ENCODE measurements around the gene HCN1.
A peak's percentile ranks its signal among the peaks of the same experiment; 100 is the strongest.
"Not testable (repeated sequence)": the region's sequence is repeated elsewhere in the genome, so short reads cannot be mapped to it uniquely, and the experiment has no call there.

HCN1 gene

GRCh38 chr5:45355189-45355992, 340.8 kb downstream of the HCN1 start:
- Histone ChIP-seq H3K36me3 (no peaks in the 10 kb centered on the region), H4K20me1 (no peaks in the 10 kb centered on the region), H3K4me1 (peaks cover 9 to 26% (median 18%) of the 10 kb centered on the region in 10 experiments), H3K27ac (peak overlapping the region in 8 of 11 experiments; percentile 19 to 54 (median 37); a peak in 10 of 22 replicates), H3K9me3 (replicated peaks in 1 of 11) (no peaks in the 10 kb centered on the region), H3K4me3 (no peak overlapping the region; a peak in 2 of 20 replicates), H3K27me3 (no peaks in the 10 kb centered on the region), H3K4me2 (peak overlapping the region; percentile 0 to 79 (median 60); a peak in 21 of 22 replicates), H3K9ac (peak overlapping the region in 1 of 11 experiments; percentile 43; a peak in 1 of 22 replicates)
- TF ChIP-seq Cebpa-rat (IDR thresholded peaks at IDR 0.05) = no peak

- Histone ChIP-seq H3K4me3 (no peak overlapping the region), H3K36me3 (no peaks in the 10 kb centered on the region), H3K9me3 (replicated peaks in 1 of 11) (no peaks in the 10 kb centered on the region), H3K4me2 (no peak overlapping the region), H3K27ac (no peak overlapping the region), H4K20me1 (no peaks in the 10 kb centered on the region), H3K9ac (no peak overlapping the region), H3K27me3 (no peaks in the 10 kb centered on the region), H3K4me1 (peaks cover 0 to 3% (median 0%) of the 10 kb centered on the region in 10 experiments; a peak in 1 of 20 replicates)
- TF ChIP-seq Cebpa-rat (IDR thresholded peaks at IDR 0.05) = no peak
These were observed 359.7 kb downstream of the HCN1 start for GRCh38 chr5:45336464-45336863.

GRCh38 chr5:45335978-45336377, 360.2 kb downstream of the HCN1 start:
- H3K9ac ChIP-seq = no peak overlapping the region
- H3K4me2 ChIP-seq = no peak overlapping the region
- H3K27ac ChIP-seq = no peak overlapping the region
- no peaks in the 10 kb centered on the region for H4K20me1 ChIP-seq
- no peaks in the 10 kb centered on the region for H3K27me3 ChIP-seq
- peaks cover 0 to 3% (median 0%) of the 10 kb centered on the region in 10 experiments; a peak in 1 of 20 replicates for H3K4me1 ChIP-seq
- no peak overlapping the region for H3K4me3 ChIP-seq
- no peaks in the 10 kb centered on the region for H3K36me3 ChIP-seq
- no peak for TF ChIP-seq Cebpa-rat (IDR thresholded peaks at IDR 0.05)
- no peaks in the 10 kb centered on the region for H3K9me3 ChIP-seq (replicated peaks in 1 of 11)

GRCh38 chr5:45335346-45335745, 360.8 kb downstream of the HCN1 start:
- Histone ChIP-seq H3K36me3 (no peaks in the 10 kb centered on the region), H3K4me2 (peak overlapping the region in 1 of 11 experiments; percentile 34; a peak in 2 of 22 replicates), H3K4me3 (no peak overlapping the region), H3K4me1 (peaks cover 0 to 3% (median 0%) of the 10 kb centered on the region in 10 experiments; a peak in 1 of 20 replicates), H4K20me1 (no peaks in the 10 kb centered on the region), H3K27ac (no peak overlapping the region), H3K9me3 (replicated peaks in 1 of 11) (no peaks in the 10 kb centered on the region), H3K27me3 (no peaks in the 10 kb centered on the region), H3K9ac (no peak overlapping the region)
- no peak for TF ChIP-seq Cebpa-rat (IDR thresholded peaks at IDR 0.05)

- no peak overlapping the region for H3K4me3 ChIP-seq
- peaks cover 0 to 3% (median 0%) of the 10 kb centered on the region in 10 experiments; a peak in 1 of 20 replicates for H3K4me1 ChIP-seq
- no peak overlapping the region for H3K9ac ChIP-seq
- H3K27ac ChIP-seq = no peak overlapping the region
- no peaks in the 10 kb centered on the region for H3K36me3 ChIP-seq
- H3K27me3 ChIP-seq = no peaks in the 10 kb centered on the region
- H4K20me1 ChIP-seq = no peaks in the 10 kb centered on the region
- TF ChIP-seq Cebpa-rat (IDR thresholded peaks at IDR 0.05) = no peak
- no peaks in the 10 kb centered on the region for H3K9me3 ChIP-seq (replicated peaks in 1 of 11)
- peak overlapping the region in 1 of 11 experiments; percentile 34; a peak in 2 of 22 replicates for H3K4me2 ChIP-seq
These were observed 361.2 kb downstream of the HCN1 start for GRCh38 chr5:45334939-45335338.

GRCh38 chr5:45312627-45313026, 383.6 kb downstream of the HCN1 start:
- H4K20me1 ChIP-seq, H3K4me2 ChIP-seq, H3K27me3 ChIP-seq, H3K9ac ChIP-seq, H3K27ac ChIP-seq, H3K4me3 ChIP-seq, H3K36me3 ChIP-seq, H3K4me1 ChIP-seq: not testable (repeated sequence)
- peaks cover 0 to 13% (median 5%) of the 10 kb centered on the region in 11 experiments; a peak in 10 of 22 replicates for H3K9me3 ChIP-seq (replicated peaks in 1 of 11)

- no peaks in the 10 kb centered on the region for H3K27me3 ChIP-seq
- H3K9ac ChIP-seq = no peak overlapping the region
- H4K20me1 ChIP-seq = no peaks in the 10 kb centered on the region
- H3K4me3 ChIP-seq = no peak overlapping the region
- no peak for TF ChIP-seq Cebpa-rat (IDR thresholded peaks at IDR 0.05)
- H3K36me3 ChIP-seq = no peaks in the 10 kb centered on the region
- no peak overlapping the region for H3K27ac ChIP-seq
- H3K9me3 ChIP-seq (replicated peaks in 1 of 11) = peaks cover 8 to 11% (median 9%) of the 10 kb centered on the region in 11 experiments; a peak in 20 of 22 replicates
- no peak overlapping the region for H3K4me2 ChIP-seq
- H3K4me1 ChIP-seq = no peaks in the 10 kb centered on the region
These were observed 400.9 kb downstream of the HCN1 start for GRCh38 chr5:45295231-45295630.

GRCh38 chr5:45288746-45289145, 407.4 kb downstream of the HCN1 start:
- peaks cover 0 to 6% (median 0%) of the 10 kb centered on the region in 11 experiments; a peak in 2 of 22 replicates for H3K9me3 ChIP-seq (replicated peaks in 1 of 11)
- no peak overlapping the region for H3K4me2 ChIP-seq
- no peak overlapping the region for H3K4me3 ChIP-seq
- H4K20me1 ChIP-seq = no peaks in the 10 kb centered on the region
- no peaks in the 10 kb centered on the region for H3K4me1 ChIP-seq
- no peak for TF ChIP-seq Cebpa-rat (IDR thresholded peaks at IDR 0.05)
- no peaks in the 10 kb centered on the region for H3K27me3 ChIP-seq
- no peak overlapping the region for H3K27ac ChIP-seq
- H3K9ac ChIP-seq = no peak overlapping the region
- H3K36me3 ChIP-seq = no peaks in the 10 kb centered on the region

- no peak for TF ChIP-seq Cebpa-rat (IDR thresholded peaks at IDR 0.05)
- H3K27ac ChIP-seq = no peak overlapping the region
- no peaks in the 10 kb centered on the region for H3K9me3 ChIP-seq (replicated peaks in 1 of 11)
- H3K36me3 ChIP-seq = no peaks in the 10 kb centered on the region
- H3K4me2 ChIP-seq = no peak overlapping the region
- no peak overlapping the region for H3K4me3 ChIP-seq
- H4K20me1 ChIP-seq = no peaks in the 10 kb centered on the region
- no peaks in the 10 kb centered on the region for H3K4me1 ChIP-seq
- H3K27me3 ChIP-seq = no peaks in the 10 kb centered on the region
- H3K9ac ChIP-seq = no peak overlapping the region
These were observed 411.7 kb downstream of the HCN1 start for GRCh38 chr5:45284436-45284835.

- no peak overlapping the region for H3K4me3 ChIP-seq
These were observed 415.1 kb downstream of the HCN1 start for GRCh38 chr5:45281081-45281480.

More at GRCh38 chr5:45281081-45281480, 415.1 kb downstream of the HCN1 start:
- Histone ChIP-seq H3K27ac (no peak overlapping the region), H3K4me2 (no peak overlapping the region), H3K4me1 (no peaks in the 10 kb centered on the region), H3K27me3 (no peaks in the 10 kb centered on the region), H3K9me3 (replicated peaks in 1 of 11) (no peaks in the 10 kb centered on the region), H4K20me1 (no peaks in the 10 kb centered on the region), H3K9ac (no peak overlapping the region), H3K36me3 (no peaks in the 10 kb centered on the region)
- TF ChIP-seq Cebpa-rat (IDR thresholded peaks at IDR 0.05) = no peak
